ENCODE data around the gene SMC1B.

GRCh38 chr22:45323695-45324094 is 89.7 kb downstream of the SMC1B start:
- no peak for TF ChIP-seq CTCF (IDR thresholded peaks at IDR 0.05)
- TF ChIP-seq POLR2A (IDR thresholded peaks at IDR 0.05): no peak
